CD4-positive, alpha-beta T cell treated with Interleukin-15 for 1 hour (primary cell): ENCODE measurements around the gene ABT1.

Experiments
- DNase-seq: peaks from one replicate; pipeline ENCODE4 v3.0.0-alpha.2; 2020

Gene ABT1

DNA sequence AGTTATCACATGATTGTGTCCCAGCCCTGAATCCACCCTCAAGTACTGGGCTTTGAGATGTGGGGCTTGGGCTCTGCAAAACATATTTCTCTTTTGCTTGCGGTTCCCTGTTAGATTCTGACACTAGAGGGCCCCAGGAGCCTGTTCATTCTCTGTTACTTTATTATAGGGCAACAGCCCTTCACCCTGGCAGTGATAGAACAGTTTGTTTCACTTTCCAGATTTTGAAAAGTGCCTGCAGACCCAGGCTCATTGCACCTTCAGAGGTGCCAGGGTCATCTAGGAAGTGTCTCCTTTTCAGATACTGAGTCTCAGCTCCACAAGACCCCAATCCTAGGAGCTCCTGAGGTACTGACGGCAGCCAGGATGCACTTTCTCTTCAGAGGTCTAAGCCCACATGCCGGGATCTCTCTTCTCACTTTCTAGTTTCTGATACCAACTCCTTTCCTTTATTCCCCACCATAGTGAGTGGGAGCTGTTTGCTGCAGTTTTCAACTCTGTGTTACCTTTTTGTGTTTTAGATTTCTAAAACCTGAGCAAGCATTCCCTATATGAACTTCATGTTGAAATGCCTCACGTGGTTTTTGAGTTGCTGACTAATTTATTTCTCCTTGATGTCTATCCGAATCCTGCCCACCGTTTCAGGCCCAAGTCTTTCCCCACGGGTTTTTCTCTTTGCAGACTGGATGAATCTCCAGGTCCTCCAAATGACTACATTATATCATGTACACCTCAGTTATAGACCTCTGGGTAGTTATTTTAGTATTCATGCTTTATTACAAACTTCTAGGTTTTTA is 10.9 kb downstream of the ABT1 start:
- peak; percentile 50 for DNase-seq

- DNase-seq: no peak
Observed at GRCh38 chr6:26609463-26609862, 12.7 kb downstream of the ABT1 start.

- DNase-seq: no peak
Observed at GRCh38 chr6:26611599-26611998, 14.8 kb downstream of the ABT1 start.

GRCh38 chr6:26613201-26613600 is 16.4 kb downstream of the ABT1 start:
- DNase-seq: no peak

GRCh38 chr6:26613689-26614683 is 17.2 kb downstream of the ABT1 start:
- DNase-seq: peak; percentile 16

DNA sequence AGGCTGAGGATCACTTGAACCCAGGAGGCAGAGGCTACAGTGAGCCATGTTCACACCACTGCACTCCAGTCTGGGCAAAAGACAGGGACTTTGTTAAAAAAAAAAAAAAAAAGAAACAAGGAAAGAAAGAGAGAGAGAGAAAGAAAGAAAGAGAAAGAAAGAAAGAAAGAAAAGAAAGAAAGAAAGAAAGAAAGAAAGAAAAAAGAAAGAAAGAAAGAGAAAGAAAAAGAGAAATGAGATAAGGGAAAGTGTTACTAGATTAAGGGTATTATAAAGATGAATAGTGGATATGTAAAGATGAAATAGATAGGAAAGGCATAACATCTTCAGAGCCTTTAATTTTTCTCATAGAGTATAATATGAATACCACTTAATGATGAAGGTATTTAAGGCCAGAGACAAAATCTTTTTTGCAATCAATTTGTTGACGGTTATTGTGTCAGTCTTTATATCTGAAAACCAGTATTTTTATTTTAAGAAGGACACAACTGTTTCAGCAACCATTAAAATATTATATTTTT is 26.6 kb downstream of the ABT1 start:
- no peak for DNase-seq

DNA sequence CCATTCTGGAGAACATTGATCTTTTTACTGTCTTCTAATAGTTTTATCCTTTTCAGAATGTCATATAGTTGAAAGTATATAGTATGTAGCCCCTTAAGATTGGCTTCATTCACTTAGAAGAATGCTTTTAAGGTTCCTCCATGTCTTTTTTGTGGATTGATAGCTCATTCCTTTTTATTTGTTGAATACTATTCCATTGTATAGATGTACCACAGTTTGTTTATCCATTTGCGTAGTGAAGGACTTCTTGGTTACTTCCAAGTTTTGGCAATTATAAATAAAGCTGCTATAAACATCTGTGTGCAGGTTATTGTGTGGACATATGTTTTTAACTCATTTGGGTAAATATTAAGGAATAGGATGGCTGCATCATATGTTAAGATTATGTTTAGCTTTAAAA is 27.8 kb downstream of the ABT1 start:
- DNase-seq: no peak

GRCh38 chr6:26627843-26628242 is 31.1 kb downstream of the ABT1 start:
- no peak for DNase-seq

DNA sequence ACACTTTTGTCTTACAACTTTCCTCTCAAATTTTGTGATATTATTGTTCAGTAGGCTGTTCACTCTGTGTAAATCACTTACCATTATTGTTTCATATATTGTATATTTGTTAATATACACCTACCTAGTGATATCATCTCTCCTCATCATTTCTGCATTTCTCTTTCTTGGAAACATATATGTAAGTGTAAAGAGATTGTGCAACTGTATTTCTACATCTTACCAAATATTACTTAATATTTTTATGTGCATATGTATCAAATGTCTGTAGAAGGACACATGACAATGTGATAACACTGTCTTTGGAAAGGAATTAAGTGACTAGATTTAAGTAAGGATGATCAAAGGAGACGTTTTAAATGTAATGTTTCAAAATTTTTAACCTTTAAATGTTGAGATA is 32.6 kb downstream of the ABT1 start:
- DNase-seq: no peak

DNA sequence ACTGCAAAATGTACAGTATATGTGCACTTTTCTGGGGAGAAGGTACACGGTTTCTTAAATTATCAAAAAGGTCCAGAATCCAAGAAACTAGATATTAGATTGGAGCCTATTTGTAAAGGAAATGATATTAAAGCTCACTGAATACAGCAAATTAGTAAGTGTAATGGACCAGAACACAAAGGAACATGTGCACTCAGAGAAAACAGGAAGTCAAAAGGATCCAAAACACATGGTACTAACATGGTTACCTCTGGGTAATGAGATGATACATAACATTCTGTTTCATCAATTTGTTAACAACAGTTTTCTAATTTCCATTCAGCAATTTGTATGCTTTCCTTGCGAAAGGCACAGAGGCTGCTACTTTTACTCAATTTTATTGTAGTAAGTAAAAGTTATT is 44.1 kb downstream of the ABT1 start:
- no peak for DNase-seq

DNA sequence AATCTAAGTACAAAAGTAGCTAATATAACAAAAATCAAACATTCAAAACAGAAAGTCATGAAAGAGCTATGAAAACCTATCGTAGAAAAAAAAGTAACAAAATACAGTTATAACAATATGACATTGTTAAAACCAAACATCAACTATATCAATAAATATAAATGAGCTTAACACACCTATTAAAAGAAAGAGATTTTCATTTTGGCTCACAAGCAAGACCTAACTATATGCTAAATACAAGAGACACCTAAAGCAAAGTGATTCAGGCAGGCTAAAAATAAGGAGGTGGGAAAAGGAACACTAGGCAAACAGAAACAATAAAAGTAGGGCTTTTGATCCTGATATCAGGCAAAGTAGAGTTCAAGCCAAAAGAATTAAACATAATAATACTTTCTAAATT is 49.3 kb downstream of the ABT1 start:
- DNase-seq: no peak
